Uterus (tissue), 2 donors: Measurements from ENCODE around the gene SVOP.

Source experiments
- CTCF ChIP-seq, 4 experiments: fragments of 200-600 bp in 2 of 4; fragments of 450-650 bp in 2 of 4; sonication (generic) in 2 of 4; IDR thresholded peaks; one replicate each; pipeline ENCODE4 v1.5.1; 2016 to 2019; ENCODE audit warnings: antibody characterized with exemption in 4 of 4, mild to moderate bottlenecking in 2 of 4, moderate library complexity in 1 of 4
- POLR2A ChIP-seq, 2 donors: fragments of 450-650 bp; IDR thresholded peaks; one replicate each; pipeline ENCODE4 v1.6.1; 2016; ENCODE audit warnings: antibody characterized with exemption in 2 of 2, mild to moderate bottlenecking in 1 of 2, moderate library complexity in 1 of 2

- TF ChIP-seq CTCF (IDR thresholded peaks at IDR 0.05) (no peak), POLR2A (IDR thresholded peaks at IDR 0.05) (no peak)
These were observed 48.7 kb upstream of the SVOP start for GRCh38 chr12:109069307-109070271.
